Measurements from ENCODE around the gene COL11A2.
A peak's percentile ranks its signal among the peaks of the same experiment; 100 is the strongest.
"Not testable (repeated sequence)": the region's sequence is repeated elsewhere in the genome, so short reads cannot be mapped to it uniquely, and the experiment has no call there.

Gene COL11A2

GRCh38 chr6:33192105-33192646 lies at the start of gene COL11A2:
COL11A2 (minus strand) TSS chr6:33192467; CDS start chr6:33192240, 227 bp downstream.
- peak; percentile 35 for DNase-seq

GRCh38 chr6:33241968-33242367 lies 49.7 kb upstream of the COL11A2 start:
- no peak for DNase-seq

- no peak for DNase-seq
Measured at GRCh38 chr6:33237741-33238140, 45.5 kb upstream of the COL11A2 start.

DNA sequence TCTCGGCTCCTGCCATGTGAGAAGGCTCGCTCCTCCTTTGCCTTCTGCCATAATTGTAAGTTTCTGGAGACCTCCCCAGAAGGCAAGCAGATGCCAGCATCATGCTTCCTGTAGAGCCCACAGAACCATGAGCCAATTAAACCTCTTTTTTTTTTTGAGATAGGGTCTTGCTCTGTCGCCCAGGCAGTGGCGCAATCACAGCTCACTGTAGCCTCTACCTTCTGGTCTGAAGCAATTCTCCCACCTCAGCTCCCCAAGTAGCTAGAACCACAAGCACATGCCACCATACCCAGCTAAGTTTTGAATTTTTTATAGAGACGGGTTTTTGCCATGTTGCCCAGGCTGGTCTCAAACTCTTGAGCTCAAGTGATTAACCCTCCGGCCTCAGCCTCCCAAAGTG lies 44.6 kb upstream of the COL11A2 start:
- no peak for DNase-seq

GRCh38 chr6:33236328-33236727 lies 44.1 kb upstream of the COL11A2 start:
- DNase-seq, result no peak

DNA sequence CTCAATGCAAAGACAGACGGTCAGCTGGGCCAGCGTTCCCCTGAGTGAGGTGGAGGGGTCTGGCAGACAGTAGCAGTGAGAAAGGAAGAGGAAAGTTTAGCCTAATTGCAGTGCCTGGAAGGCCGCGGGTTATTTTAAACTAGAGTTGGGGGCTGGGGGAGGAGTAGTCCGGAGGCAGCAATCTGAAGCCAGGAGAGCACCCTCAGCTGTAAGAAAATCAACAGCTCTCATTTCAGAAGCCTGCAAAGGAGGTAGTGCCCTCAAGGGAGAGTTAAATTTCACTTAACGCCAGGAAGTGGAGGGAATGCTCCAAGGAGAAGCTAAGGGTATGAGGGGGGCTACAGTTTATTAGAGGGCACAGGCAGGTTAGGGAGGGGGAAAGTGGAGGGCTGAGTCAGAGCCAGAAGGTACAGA lies 43.0 kb upstream of the COL11A2 start:
- no peak for DNase-seq

DNA sequence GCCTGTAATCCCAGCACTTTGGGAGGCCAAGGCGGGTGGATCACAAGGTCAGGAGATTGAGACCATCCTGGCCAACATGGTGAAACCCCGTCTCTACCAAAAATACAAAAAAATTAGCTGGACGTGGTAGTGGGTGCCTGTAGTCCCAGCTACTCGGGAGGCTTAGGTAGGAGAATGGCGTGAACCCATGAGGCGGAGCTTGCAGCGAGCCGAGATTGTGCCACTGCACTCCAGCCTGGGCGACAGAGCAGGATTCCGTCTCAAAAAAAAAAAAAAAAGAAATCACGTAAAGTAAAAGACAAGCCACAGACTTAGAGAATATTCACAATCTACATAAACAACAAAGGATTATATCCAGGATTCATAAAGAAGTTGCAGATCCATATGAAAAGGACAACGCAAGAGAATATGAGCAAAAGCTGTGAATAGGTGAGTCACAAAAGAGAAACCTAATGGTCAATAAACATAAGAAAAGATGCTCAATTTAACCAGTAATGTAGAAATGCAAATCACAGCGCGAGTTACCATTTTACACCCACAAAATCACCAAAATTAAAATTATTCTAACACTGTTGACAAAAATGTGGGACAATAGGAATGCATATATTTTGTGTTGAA lies 34.3 kb upstream of the COL11A2 start:
- not testable (repeated sequence) for DNase-seq

GRCh38 chr6:33217681-33218080 lies 25.4 kb upstream of the COL11A2 start:
- DNase-seq, result no peak

- DNase-seq, result no peak
Measured at GRCh38 chr6:33217246-33217645, 25.0 kb upstream of the COL11A2 start.

- no peak for DNase-seq
Measured at GRCh38 chr6:33216117-33216649, 23.9 kb upstream of the COL11A2 start.

DNA sequence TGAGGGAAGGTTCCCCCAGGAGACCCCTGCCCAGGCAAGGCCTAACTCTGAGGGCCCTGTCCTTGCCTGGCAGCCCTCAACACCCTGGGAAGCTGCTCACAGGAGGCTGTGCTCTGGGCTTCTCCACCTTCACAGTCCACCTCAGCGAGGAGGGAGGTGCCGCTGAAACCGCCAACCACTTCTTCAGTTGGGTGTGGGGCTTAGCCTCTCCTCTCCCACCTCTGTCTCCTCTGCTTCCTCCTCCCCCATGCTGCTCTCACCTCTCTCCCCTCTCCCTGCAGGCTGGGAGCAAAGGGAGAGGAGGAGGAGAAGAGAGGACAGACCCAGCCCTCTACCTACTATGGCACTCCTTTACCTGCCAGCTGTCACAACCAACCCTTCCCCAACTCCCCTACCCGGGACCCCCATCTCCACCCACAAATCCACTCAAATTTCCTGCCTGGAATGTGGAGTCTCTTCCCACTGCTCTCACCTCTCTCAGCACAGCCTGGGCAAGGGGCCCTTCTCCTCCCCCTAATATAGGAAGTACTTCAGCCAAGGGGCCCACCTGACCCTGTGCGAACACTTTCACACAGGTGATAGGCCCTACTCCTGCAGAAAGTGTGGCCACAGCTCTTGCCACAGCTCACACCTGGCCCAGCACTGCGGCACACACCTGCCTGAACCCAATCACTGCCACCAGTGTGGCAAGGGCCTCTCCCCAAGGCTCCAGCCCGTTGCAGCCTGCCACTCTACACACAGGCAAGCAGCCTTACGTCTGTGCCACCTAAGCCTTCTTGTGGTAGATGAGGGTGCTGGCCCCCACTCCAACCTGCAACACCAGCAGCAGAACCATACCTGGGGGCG lies 23.2 kb upstream of the COL11A2 start:
- no peak for DNase-seq

DNA sequence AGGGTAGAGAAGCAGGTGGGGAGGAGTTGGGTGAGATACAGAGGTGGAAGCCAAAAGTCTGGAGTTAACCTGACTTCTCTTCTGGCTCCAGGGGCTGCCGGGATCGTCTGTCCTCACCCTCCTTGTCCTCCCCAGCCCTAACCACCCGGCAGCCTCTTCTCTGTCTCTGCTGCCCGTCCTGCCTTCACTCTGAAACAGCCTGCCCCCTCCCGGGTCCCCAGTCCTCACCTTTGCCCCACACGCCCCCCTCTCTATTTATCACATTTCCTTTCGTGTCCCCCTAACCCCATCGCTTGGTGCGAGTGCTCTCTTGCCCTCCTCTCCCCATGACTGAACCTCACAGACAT lies 21.7 kb upstream of the COL11A2 start:
- DNase-seq, result no peak

GRCh38 chr6:33213166-33213988 lies 21.1 kb upstream of the COL11A2 start:
- DNase-seq, result peak; percentile 36

DNA sequence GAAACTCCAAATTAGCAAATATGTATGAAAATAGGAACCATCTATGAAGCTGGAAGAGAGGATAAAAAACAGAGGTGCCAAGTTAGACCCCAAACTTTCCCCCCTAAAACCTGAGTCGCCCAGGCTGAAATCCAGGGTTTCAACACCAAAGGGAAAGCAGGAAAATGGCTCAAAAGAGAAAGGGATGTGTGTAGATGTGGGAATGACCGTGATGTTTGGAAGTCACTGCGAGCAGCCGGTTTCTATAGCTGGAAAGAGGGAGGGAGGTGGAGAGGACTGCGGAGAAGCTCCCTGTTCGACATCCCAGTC lies 20.5 kb upstream of the COL11A2 start:
- no peak for DNase-seq

DNA sequence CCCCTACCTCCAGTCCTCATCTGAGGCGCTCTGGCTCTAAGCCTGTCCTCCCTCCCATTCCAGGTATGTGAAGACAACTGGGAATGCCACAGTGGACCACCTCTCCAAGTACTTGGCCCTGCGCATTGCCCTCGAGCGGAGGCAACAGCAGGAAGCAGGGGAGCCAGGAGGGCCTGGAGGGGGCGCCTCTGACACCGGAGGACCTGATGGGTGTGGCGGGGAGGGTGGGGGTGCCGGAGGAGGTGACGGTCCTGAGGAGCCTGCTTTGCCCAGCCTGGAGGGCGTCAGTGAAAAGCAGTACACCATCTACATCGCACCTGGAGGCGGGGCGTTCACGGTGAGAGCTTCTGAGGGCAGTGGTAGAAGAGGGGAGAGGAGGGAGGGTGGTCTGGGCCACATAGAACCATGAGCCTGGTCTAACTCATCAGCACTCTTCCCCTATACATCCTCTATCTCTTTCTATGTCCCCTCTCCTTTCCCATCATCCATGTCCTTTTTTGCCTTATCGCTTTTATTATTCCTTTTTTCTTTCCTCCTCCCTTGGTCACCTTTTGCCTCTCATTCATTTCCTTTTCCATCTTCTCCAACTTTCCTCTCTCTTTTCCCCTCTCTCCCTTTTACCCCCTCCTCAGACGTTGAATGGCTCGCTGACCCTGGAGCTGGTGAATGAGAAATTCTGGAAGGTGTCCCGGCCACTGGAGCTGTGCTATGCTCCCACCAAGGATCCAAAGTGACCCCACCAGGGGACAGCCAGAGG lies 19.6 kb upstream of the COL11A2 start:
- DNase-seq, result no peak

DNA sequence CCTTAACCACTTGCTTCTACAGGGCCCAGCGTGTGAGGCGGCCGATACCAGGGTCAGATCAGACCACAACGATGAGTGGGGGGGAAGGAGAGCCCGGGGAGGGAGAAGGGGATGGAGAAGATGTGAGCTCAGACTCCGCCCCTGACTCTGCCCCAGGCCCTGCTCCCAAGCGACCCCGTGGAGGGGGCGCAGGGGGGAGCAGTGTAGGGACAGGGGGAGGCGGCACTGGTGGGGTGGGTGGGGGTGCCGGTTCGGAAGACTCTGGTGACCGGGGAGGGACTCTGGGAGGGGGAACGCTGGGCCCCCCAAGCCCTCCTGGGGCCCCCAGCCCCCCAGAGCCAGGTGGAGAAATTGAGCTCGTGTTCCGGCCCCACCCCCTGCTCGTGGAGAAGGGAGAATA lies 18.9 kb upstream of the COL11A2 start:
- DNase-seq, result no peak

GRCh38 chr6:33209856-33210255 lies 17.6 kb upstream of the COL11A2 start:
- no peak for DNase-seq

- DNase-seq, result peak; percentile 73
Measured at GRCh38 chr6:33208091-33208967, 16.1 kb upstream of the COL11A2 start, which contains the start of gene RING1. RING1 (plus strand) TSS chr6:33208500; CDS start chr6:33208823, 323 bp downstream.

- DNase-seq, result peak; percentile 28
Measured at GRCh38 chr6:33207552-33208090, 15.4 kb upstream of the COL11A2 start.

DNA sequence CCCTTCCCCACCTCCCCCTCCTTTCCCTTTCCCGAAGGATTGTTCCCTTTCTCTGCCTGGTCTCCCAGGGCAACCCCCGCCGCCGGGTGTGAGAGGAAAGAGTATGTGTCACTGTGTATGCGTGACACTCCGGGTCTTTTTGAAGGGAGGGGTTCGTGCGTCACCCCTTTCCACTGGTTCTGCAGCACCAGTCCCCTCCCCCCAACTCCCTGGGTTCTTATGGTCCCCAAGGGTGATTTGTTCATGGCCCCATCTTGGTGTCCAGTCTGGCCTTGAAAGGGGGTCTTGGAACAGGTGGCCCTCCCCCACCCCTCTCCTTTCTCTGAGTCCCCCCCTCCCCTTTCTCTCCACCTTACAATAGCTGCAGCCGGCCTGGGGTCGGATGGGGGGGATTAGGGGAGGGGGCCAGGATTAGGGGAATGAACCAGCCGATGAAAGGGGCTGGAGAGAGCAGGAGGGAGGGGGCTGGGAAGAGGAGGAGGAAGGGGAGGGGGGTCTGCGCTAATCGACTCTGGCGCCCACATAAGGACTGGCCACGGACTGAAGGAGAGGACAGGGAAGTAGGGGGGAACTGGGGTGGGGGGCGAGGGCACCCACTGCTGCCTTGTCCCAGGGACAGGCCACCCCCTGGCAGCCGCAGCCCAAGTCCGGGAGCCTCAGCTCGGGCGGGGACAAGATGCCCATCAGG lies 14.7 kb upstream of the COL11A2 start:
- no peak for DNase-seq
